HG02973 (cell line): Measurements from ENCODE around the gene SORBS1.
A peak's percentile ranks its signal among the peaks of the same experiment; 100 is the strongest.

ENCODE experiments used
- ATAC-seq: cut with Tn5 transposase; IDR thresholded peaks from one replicate; pipeline ENCODE4 v1.9.1; 2021; ENCODE audit warnings: moderate library complexity; ENCODE audit not compliant: unreplicated experiment

SORBS1 gene

GRCh38 chr10:95561177-95561863, at the start of gene SORBS1:
TSS of gene SORBS1 (minus strand) at chr10:95561371. CDS start at chr10:95441135, 120,236 bp downstream.
- ATAC-seq, result peak; percentile 99

GRCh38 chr10:95610727-95611126, 49.6 kb upstream of the SORBS1 start:
- ATAC-seq, result no peak

- ATAC-seq, result no peak
Measured at GRCh38 chr10:95606922-95607321, 45.8 kb upstream of the SORBS1 start.

GRCh38 chr10:95605163-95605562, 44.0 kb upstream of the SORBS1 start:
- no peak for ATAC-seq

GRCh38 chr10:95604630-95605029, 43.5 kb upstream of the SORBS1 start:
- ATAC-seq, result no peak

- ATAC-seq, result no peak
Measured at GRCh38 chr10:95602382-95602781, 41.2 kb upstream of the SORBS1 start.

GRCh38 chr10:95601116-95601719, 40.0 kb upstream of the SORBS1 start:
- ATAC-seq, result no peak

- ATAC-seq, result no peak
Measured at GRCh38 chr10:95600158-95600557, 39.0 kb upstream of the SORBS1 start.

- ATAC-seq, result no peak
Measured at GRCh38 chr10:95597788-95598187, 36.6 kb upstream of the SORBS1 start.

- ATAC-seq, result no peak
Measured at GRCh38 chr10:95588025-95588424, 26.9 kb upstream of the SORBS1 start.

GRCh38 chr10:95579835-95580535, 18.8 kb upstream of the SORBS1 start:
- no peak for ATAC-seq

- no peak for ATAC-seq
Measured at GRCh38 chr10:95579292-95579691, 18.1 kb upstream of the SORBS1 start.

- no peak for ATAC-seq
Measured at GRCh38 chr10:95578619-95579018, 17.4 kb upstream of the SORBS1 start.

GRCh38 chr10:95574649-95575365, 13.6 kb upstream of the SORBS1 start:
- ATAC-seq, result no peak

GRCh38 chr10:95573964-95574604, 12.9 kb upstream of the SORBS1 start:
- no peak for ATAC-seq

GRCh38 chr10:95573527-95573926, 12.4 kb upstream of the SORBS1 start:
- ATAC-seq, result no peak

GRCh38 chr10:95572131-95572820, 11.1 kb upstream of the SORBS1 start:
- ATAC-seq, result no peak

- no peak for ATAC-seq
Measured at GRCh38 chr10:95571390-95571789, 10.2 kb upstream of the SORBS1 start.

GRCh38 chr10:95569368-95569767, 8.2 kb upstream of the SORBS1 start:
- no peak for ATAC-seq

- ATAC-seq, result no peak
Measured at GRCh38 chr10:95567903-95568630, 6.9 kb upstream of the SORBS1 start.
